ENCODE results near the gene CFHR5.

The CFHR5 gene

DNA sequence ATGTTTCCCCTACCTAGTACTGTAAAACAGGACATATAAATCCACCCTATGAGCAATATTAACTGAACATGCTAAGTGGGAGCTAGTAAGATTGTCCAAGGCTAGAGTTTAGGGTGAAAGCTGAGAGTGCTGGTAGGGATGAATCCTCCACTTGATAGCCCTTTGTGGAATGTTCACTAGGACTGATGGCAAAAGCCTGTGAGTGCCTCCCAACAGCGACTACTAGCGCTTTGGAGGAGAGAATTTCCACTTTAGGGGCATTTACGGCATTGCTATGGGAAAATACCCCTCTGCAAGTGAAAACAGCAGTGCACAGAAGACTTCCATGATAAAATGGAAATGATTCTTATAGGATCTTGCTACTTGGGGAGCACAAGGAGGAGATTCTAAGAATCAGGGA lies 35.9 kb downstream of the CFHR5 start:
- H3K9me3 ChIP-seq: peaks cover 0 to 9% (median 0%) of the 10 kb centered on the region in 3 donors
- no peaks in the 10 kb centered on the region for H3K27me3 ChIP-seq
- intact Hi-C loops (cut with DNase I; ENCODE audit: low total_unique reads): no loop called here
- H3K27ac ChIP-seq: no peak overlapping the region
- no peak for DNase-seq
- H3K36me3 ChIP-seq: no peaks in the 10 kb centered on the region
- no peak overlapping the region for H3K4me3 ChIP-seq
- no peaks in the 10 kb centered on the region for H3K4me1 ChIP-seq
- TF ChIP-seq, protein P1, sequence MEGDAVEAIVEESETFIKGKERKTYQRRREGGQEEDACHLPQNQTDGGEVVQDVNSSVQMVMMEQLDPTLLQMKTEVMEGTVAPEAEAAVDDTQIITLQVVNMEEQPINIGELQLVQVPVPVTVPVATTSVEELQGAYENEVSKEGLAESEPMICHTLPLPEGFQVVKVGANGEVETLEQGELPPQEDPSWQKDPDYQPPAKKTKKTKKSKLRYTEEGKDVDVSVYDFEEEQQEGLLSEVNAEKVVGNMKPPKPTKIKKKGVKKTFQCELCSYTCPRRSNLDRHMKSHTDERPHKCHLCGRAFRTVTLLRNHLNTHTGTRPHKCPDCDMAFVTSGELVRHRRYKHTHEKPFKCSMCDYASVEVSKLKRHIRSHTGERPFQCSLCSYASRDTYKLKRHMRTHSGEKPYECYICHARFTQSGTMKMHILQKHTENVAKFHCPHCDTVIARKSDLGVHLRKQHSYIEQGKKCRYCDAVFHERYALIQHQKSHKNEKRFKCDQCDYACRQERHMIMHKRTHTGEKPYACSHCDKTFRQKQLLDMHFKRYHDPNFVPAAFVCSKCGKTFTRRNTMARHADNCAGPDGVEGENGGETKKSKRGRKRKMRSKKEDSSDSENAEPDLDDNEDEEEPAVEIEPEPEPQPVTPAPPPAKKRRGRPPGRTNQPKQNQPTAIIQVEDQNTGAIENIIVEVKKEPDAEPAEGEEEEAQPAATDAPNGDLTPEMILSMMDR (IDR thresholded peaks at IDR 0.05): no peak

DNA sequence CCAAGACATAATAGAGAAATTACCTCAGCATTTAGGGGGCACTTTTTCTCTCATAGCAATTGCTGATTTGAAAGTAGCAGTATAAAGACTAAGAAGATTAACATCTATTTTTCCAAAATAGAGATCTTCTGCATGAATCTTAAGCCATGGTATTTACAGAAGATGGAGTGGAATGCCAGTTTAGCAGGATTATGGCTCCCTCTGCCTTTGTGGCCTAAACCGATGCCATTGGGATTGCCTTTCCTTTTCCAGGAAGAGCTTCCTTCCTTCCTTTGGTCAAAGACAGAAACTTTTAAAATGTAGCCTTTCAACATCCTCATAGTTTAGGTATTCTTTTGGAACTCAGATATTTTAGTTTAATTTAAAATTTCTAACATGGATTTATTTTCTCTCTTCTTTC lies 39.4 kb downstream of the CFHR5 start:
- peaks cover 0 to 3% (median 0%) of the 10 kb centered on the region in 3 donors for H3K9me3 ChIP-seq
- DNase-seq: no peak
- H3K27me3 ChIP-seq: no peaks in the 10 kb centered on the region
- H3K27ac ChIP-seq: no peak overlapping the region
- TF ChIP-seq, protein P1 (IDR thresholded peaks at IDR 0.05): no peak
- no peaks in the 10 kb centered on the region for H3K4me1 ChIP-seq
- no peak overlapping the region for H3K4me3 ChIP-seq
- no peaks in the 10 kb centered on the region for H3K36me3 ChIP-seq
- intact Hi-C loops (cut with DNase I; ENCODE audit: low total_unique reads): no loop called here

DNA sequence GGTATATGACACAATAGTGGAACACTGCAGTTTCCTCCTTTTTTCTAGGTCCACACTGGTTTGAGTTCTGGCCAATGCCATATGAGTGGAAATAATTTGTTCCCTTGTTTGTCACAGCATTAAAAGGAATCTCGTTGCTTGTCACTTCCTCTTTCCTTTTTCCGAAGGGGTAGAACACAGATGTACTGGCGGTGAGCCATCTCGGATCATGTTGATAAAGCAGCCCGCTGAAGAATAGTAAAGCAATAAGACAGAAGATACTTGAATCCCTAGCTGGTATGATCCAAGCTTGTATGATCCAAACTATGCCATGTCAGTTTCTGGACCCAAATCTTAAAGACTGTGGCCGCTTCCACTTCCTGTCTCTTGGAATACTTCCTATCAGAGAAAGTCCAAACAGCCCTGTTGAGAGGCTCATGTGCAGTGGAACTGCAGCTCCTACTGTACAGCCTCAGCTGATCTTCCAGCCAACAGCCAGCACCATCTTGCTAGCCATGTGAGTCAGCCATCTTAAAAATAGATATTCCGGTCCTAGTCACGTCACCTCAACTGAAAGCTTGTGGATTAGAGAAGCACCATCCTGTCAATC lies 40.3 kb downstream of the CFHR5 start:
- H3K4me1 ChIP-seq: no peaks in the 10 kb centered on the region
- no peaks in the 10 kb centered on the region for H3K27me3 ChIP-seq
- no peak for DNase-seq
- no peaks in the 10 kb centered on the region for H3K9me3 ChIP-seq
- no peak overlapping the region for H3K4me3 ChIP-seq
- TF ChIP-seq, protein P1 (IDR thresholded peaks at IDR 0.05): no peak
- intact Hi-C loops (cut with DNase I; ENCODE audit: low total_unique reads): no loop called here
- no peaks in the 10 kb centered on the region for H3K36me3 ChIP-seq
- no peak overlapping the region for H3K27ac ChIP-seq

DNA sequence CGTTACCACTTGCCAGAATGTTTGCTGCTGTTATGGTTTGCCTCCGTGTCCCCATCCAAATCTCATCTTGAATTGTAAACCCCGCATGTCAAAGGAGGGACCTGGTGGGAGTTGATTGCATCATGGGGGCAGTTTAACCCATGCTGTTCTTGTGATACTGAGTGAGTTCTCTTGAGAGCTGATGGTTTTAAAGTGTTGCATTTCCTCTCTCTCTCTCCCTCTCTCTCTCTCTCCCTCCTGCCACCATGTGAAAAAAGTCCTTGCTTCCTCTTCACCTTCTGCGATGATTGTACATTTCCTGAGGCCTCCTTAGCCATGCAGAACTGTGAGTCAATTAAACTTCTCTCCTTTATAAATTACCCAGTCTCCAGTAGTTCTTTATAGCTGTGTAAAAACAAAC lies 44.4 kb downstream of the CFHR5 start:
- no peak for DNase-seq
- Histone ChIP-seq H3K4me3 (no peak overlapping the region), H3K27me3 (no peaks in the 10 kb centered on the region), H3K27ac (no peak overlapping the region), H3K9me3 (no peaks in the 10 kb centered on the region), H3K36me3 (no peaks in the 10 kb centered on the region), H3K4me1 (no peaks in the 10 kb centered on the region)
- TF ChIP-seq, protein P1 (IDR thresholded peaks at IDR 0.05): no peak
- intact Hi-C loops (cut with DNase I; ENCODE audit: low total_unique reads): no loop called here

DNA sequence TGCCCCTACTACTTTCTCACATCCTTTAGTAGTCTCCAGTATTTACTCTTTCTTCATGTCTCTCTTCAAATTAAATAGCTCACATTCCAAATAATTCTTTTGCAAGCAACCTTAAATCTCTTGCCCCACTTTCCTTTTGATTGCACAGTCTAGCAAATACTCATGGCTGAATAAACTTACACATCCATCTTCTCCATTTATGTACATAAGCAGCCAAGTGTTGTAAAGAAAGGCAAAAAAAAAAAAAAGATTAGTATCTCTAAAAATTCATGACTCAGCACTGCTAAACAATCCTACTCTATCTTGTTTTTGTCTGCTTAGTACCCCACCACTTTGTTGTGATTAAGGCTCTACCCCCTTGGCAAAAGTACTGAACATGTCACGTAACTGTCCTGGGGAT lies 47.1 kb downstream of the CFHR5 start:
- Histone ChIP-seq H3K36me3 (no peaks in the 10 kb centered on the region), H3K27me3 (no peaks in the 10 kb centered on the region), H3K4me3 (no peak overlapping the region), H3K27ac (no peak overlapping the region), H3K4me1 (no peaks in the 10 kb centered on the region), H3K9me3 (no peaks in the 10 kb centered on the region)
- intact Hi-C loops (cut with DNase I; ENCODE audit: low total_unique reads): no loop called here
- no peak for DNase-seq
- TF ChIP-seq, protein P1 (IDR thresholded peaks at IDR 0.05): no peak

DNA sequence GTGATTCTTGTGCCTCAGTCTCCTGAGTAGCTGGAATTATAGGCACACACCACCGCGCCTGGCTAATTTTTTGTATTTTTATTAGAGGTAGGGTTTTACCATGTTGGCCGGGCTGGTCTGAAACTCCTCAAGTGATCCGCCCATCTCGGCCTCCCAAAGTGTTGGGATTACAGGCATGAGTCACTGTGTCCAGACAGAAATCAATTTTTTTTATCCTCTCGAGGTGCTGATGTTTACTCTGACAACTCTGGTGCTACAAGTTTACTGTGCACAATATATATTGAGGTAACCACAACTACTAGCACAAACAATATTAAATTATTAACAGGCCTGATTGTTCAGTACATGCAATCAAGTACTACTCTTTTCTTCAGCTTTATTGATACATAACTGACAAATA lies 50.0 kb downstream of the CFHR5 start:
- Histone ChIP-seq H3K4me1 (no peaks in the 10 kb centered on the region), H3K27ac (no peak overlapping the region), H3K27me3 (no peaks in the 10 kb centered on the region), H3K36me3 (no peaks in the 10 kb centered on the region), H3K4me3 (no peak overlapping the region), H3K9me3 (no peaks in the 10 kb centered on the region)
- DNase-seq: no peak
- TF ChIP-seq, protein P1 (IDR thresholded peaks at IDR 0.05): no peak
- intact Hi-C loops (cut with DNase I; ENCODE audit: low total_unique reads): no loop called here

Measured in tibial artery (tissue), 4 donors.